Measurements from ENCODE around the gene TTC23L. TPM values are rescaled to one million over a fixed set of nuclear protein-coding genes. Genes with fewer than 3 reads are reported as not detected.

TTC23L gene
- total and polyA plus RNA-seq, 12 donors: 0.12 to 0.66 TPM; not detected in 10

- Histone ChIP-seq H3K4me1 (no peaks in the 10 kb centered on the region), H3K36me3 (peaks cover 0 to 67% (median 5%) of the 10 kb centered on the region in 9 donors), H3K27me3 (no peaks in the 10 kb centered on the region), H3K4me3 (no peak overlapping the region), H3K9me3 (no peaks in the 10 kb centered on the region), H3K27ac (no peak overlapping the region)
- TF ChIP-seq CTCF (IDR thresholded peaks at IDR 0.05): peak in 6 of 9 donors; percentile 9 to 48 (median 34)
- DNase-seq (no peak), ATAC-seq (no peak)
- 87 to 91% methylated on average over 2 of the region's 2 CpGs for WGBS, 2 donors
- intact Hi-C loops (cut with DNase I): no loop called here
These were observed 66.6 kb downstream of the TTC23L start for GRCh38 chr5:34905564-34905963.

- intact Hi-C loops (cut with DNase I): loop anchor here in 1 of 10 donors (10.0 kb wide), 1 partner anchor 248 kb away; no protein-coding TSS in a partner anchor
- ATAC-seq (no peak), DNase-seq (no peak)
- TF ChIP-seq CTCF (IDR thresholded peaks at IDR 0.05): no peak
- Histone ChIP-seq H3K4me3 (no peak overlapping the region), H3K4me1 (peaks cover 3 to 35% (median 27%) of the 10 kb centered on the region in 9 donors), H3K27ac (no peak overlapping the region), H3K36me3 (peaks cover 0 to 55% (median 19%) of the 10 kb centered on the region in 9 donors), H3K9me3 (no peaks in the 10 kb centered on the region), H3K27me3 (no peaks in the 10 kb centered on the region)
- WGBS, 2 donors: 80 to 87% methylated on average over 2 of the region's 2 CpGs
These were observed 74.1 kb downstream of the TTC23L start for GRCh38 chr5:34913072-34913471.

DNA sequence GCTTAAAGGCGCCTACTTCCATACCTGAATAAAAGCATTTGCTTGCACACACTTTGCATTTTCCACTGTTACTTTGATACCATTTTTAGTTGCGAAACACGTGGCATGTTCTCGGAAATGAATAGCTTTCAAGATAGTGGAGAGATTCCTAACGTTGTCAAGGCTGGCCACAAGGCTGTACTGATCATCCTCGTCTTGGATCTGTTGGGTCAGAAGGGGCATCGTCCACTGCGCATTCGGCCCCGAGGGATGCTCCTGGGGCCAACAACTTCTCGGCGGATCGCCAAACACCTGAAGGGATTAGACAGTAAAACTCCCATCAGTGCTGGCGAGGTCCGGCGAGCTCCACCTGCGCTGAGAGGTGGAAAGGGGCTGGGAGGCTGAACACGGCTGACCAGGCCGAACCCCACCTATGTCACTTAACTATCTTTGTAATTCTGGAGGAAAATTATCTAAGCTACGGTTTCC is 75.7 kb downstream of the TTC23L start:
- intact Hi-C loops (cut with DNase I): loop anchor here in 2 of 10 donors (1.0 to 10.0 kb wide), 2 partner anchors 15 to 250 kb away; partner anchors contain the start of gene DNAJC21 (in 1 of the 2)
- 2% methylated on average over 20 of the region's 20 CpGs for WGBS, 2 donors
- no peaks in the 10 kb centered on the region for H3K27me3 ChIP-seq
- DNase-seq (peak; percentile 20 to 22), ATAC-seq (peak in 7 of 8 donors; percentile 1 to 33 (median 7))
- H3K27ac ChIP-seq: peak overlapping the region; percentile 41 to 93 (median 84)
- peaks cover 3 to 35% (median 27%) of the 10 kb centered on the region in 9 donors for H3K4me1 ChIP-seq
- peaks cover 0 to 55% (median 19%) of the 10 kb centered on the region in 9 donors for H3K36me3 ChIP-seq
- H3K4me3 ChIP-seq: peak overlapping the region; percentile 76 to 97 (median 86)
- no peak for TF ChIP-seq CTCF (IDR thresholded peaks at IDR 0.05)
- H3K9me3 ChIP-seq: no peaks in the 10 kb centered on the region

DNA sequence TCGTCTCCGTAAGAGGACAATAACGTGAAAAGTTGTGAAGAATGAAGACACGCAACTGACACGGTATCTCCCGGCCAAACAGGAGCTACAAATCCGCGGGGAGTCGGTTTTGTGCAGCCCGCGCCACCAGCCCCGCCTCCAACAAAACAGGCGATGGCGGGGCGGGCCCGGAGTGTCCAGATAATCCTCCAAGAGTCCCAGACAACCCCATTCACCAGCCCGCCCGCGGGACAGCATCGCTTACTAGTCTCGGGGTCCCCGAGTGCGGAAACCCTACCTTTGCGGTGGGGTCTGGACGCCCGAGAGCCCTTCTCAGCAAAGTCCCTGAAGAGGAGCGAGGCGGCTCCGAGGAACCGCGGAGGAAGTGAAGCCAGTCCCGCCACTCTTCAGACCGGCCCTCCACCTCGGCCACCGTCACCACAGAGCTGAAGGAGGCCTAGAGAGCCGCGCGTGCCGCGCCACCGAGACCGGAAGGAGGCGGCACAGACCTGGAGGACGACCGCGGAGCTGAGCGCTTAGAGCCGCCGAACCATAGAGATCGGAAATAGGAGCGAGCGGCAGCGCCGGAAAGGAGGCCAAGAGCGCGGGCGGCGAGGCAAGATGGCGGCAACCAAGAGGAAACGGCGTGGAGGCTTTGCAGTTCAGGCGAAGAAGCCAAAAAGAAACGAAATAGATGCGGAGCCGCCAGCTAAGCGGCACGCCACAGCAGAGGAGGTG is 76.3 kb downstream of the TTC23L start, which contains the start of the genes BRIX1 and RAD1:
Gene BRIX1 (plus strand): TSS at position 573 of the 717 bp plus-strand sequence. CDS start 28 bp downstream, at position 601.
Gene RAD1 (minus strand): TSS at position 366 of the 717 bp plus-strand sequence. CDS start 612 bp downstream, outside the sequence.
- WGBS, 2 donors: 0% methylated on average over 67 of the region's 67 CpGs
- Histone ChIP-seq H3K9me3 (no peaks in the 10 kb centered on the region), H3K36me3 (peaks cover 0 to 55% (median 19%) of the 10 kb centered on the region in 9 donors), H3K4me3 (peak within 1 kb of the TSS; percentile 76 to 97 (median 86)), H3K27ac (peak within 1 kb of the TSS; percentile 41 to 93 (median 84)), H3K4me1 (peaks cover 3 to 35% (median 27%) of the 10 kb centered on the region in 9 donors), H3K27me3 (no peaks in the 10 kb centered on the region)
- ATAC-seq: peak; percentile 100
- intact Hi-C loops (cut with DNase I): loop anchor here in 2 of 10 donors (1.0 to 10.0 kb wide), 2 partner anchors 14 to 250 kb away; partner anchors contain the start of gene DNAJC21 (in 1 of the 2)
- TF ChIP-seq CTCF (IDR thresholded peaks at IDR 0.05): peak in 6 of 9 donors; percentile 9 to 47 (median 22)
- peak; percentile 95 to 96 for DNase-seq

All from heart right ventricle (tissue), 16 donors.